Suprapubic skin (tissue), 4 donors: Measurements from ENCODE around the gene IZUMO1.

ENCODE experiments used
- EP300 ChIP-seq: sonication (generic); formaldehyde crosslinking; IDR thresholded peaks from one replicate; pipeline ENCODE4 v1.6.1; 2017; ENCODE audit warnings: antibody characterized with exemption
- POLR2AphosphoS5 ChIP-seq, 3 donors: sonication (generic); formaldehyde crosslinking; IDR thresholded peaks; one replicate each; pipeline ENCODE4 v1.6.1; 2017; ENCODE audit warnings: antibody characterized with exemption in 3 of 3
- TF ChIP-seq, protein P1 (sequence below), 2 donors: fragments of 200-600 bp in 1 of 2; fragments of 450-650 bp in 1 of 2; sonication (generic) in 1 of 2; IDR thresholded peaks; one replicate each; pipeline ENCODE4 v1.5.1; 2016 to 2019; ENCODE audit warnings: antibody characterized with exemption in 2 of 2, mild to moderate bottlenecking in 1 of 2, moderate library complexity in 1 of 2

DNA sequence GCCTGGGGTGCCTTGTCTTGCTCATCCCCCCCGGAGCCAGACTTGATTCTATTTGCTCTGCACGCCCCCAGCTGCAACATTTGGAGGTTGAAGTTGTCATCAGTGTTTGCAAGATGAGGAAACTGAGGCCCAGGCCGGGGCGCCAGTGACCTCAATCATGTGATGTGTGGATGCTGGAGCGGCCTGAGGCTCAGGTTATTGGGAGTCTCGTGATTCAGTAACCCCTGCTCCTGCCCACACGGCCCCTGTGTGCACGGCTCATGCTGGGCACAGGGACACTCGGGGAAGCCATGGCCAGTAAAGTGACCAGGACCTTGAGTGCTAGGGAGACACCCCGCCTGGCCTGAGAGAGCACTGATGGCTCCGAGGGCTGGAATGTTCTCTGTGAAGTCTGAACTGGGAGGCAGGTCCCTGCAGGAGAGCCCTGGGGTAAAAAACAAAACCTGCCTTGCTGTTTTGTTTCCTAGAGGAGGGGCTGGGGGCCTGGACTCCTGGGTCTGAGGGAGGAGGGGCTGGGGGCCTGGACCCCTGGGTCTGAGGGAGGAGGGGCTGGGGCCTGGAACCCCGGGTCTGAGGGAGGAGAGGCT lies 10.5 kb upstream of the IZUMO1 start:
- TF ChIP-seq EP300: no peak
- no peak for TF ChIP-seq POLR2AphosphoS5 (IDR thresholded peaks at IDR 0.05)
- TF ChIP-seq, protein P1, sequence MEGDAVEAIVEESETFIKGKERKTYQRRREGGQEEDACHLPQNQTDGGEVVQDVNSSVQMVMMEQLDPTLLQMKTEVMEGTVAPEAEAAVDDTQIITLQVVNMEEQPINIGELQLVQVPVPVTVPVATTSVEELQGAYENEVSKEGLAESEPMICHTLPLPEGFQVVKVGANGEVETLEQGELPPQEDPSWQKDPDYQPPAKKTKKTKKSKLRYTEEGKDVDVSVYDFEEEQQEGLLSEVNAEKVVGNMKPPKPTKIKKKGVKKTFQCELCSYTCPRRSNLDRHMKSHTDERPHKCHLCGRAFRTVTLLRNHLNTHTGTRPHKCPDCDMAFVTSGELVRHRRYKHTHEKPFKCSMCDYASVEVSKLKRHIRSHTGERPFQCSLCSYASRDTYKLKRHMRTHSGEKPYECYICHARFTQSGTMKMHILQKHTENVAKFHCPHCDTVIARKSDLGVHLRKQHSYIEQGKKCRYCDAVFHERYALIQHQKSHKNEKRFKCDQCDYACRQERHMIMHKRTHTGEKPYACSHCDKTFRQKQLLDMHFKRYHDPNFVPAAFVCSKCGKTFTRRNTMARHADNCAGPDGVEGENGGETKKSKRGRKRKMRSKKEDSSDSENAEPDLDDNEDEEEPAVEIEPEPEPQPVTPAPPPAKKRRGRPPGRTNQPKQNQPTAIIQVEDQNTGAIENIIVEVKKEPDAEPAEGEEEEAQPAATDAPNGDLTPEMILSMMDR (IDR thresholded peaks at IDR 0.05): no peak
